Keratinocyte (primary cell): ENCODE data around the gene GGA1.

Source experiments
- CTCF ChIP-seq, 3 experiments: IDR thresholded peaks in 1 of 3; conservative IDR thresholded peaks in 1 of 3; optimal IDR thresholded peaks in 1 of 3; 2 replicates in 2 of 3; 3 replicates in 1 of 3; pipeline versions ENCODE3 to v1.5.1; 2011; ENCODE audit warnings: low read length in 3 of 3, mild to moderate bottlenecking in 3 of 3, moderate library complexity in 2 of 3, control low read depth in 1 of 3, inconsistent platforms in 1 of 3; ENCODE audit not compliant: insufficient read depth in 2 of 3; ENCODE audit errors: extremely low read depth in 1 of 3
- EZH2 ChIP-seq: IDR thresholded peaks from one replicate; pipeline ENCODE4 v1.6.1; 2012; ENCODE audit warnings: inconsistent platforms, mild to moderate bottlenecking, low read length, moderate library complexity

- TF ChIP-seq CTCF (optimal IDR thresholded peaks at IDR 0.05 in 1 of 3, IDR thresholded peaks at IDR 0.05 in 1 of 3, conservative IDR thresholded peaks at IDR 0.05 in 1 of 3; ENCODE audit: extremely low read depth in 1 of 3, insufficient read depth in 2 of 3, low read length in 3 of 3) (no peak), EZH2 (no peak)
Observed at GRCh38 chr22:37665487-37665886, 56.9 kb downstream of the GGA1 start.
